ENCODE measurements around the gene S100PBP.

S100PBP gene

GRCh38 chr1:32871364-32872191 is 54.1 kb downstream of the S100PBP start:
- DNase-seq, result no peak

GRCh38 chr1:32872192-32872460 is 54.7 kb downstream of the S100PBP start:
- DNase-seq, result no peak

GRCh38 chr1:32873484-32873883 is 56.0 kb downstream of the S100PBP start:
- no peak for DNase-seq

- DNase-seq, result no peak
Observed at GRCh38 chr1:32874860-32875752, 57.7 kb downstream of the S100PBP start.

- DNase-seq, result peak; percentile 62
Observed at GRCh38 chr1:32876341-32877210, 59.1 kb downstream of the S100PBP start.

- no peak for DNase-seq
Observed at GRCh38 chr1:32877211-32878110, 60.0 kb downstream of the S100PBP start.

- no peak for DNase-seq
Observed at GRCh38 chr1:32878183-32878582, 60.7 kb downstream of the S100PBP start.

GRCh38 chr1:32878637-32879041 is 61.2 kb downstream of the S100PBP start:
- no peak for DNase-seq

- DNase-seq, result no peak
Observed at GRCh38 chr1:32881291-32881690, 63.8 kb downstream of the S100PBP start.

- no peak for DNase-seq
Observed at GRCh38 chr1:32881871-32882850, 64.7 kb downstream of the S100PBP start.

- DNase-seq, result no peak
Observed at GRCh38 chr1:32883338-32884031, 66.0 kb downstream of the S100PBP start.

- DNase-seq, result no peak
Observed at GRCh38 chr1:32884032-32884372, 66.5 kb downstream of the S100PBP start.

GRCh38 chr1:32884726-32885125 is 67.3 kb downstream of the S100PBP start:
- DNase-seq, result no peak

GRCh38 chr1:32885676-32886003 is 68.2 kb downstream of the S100PBP start:
- no peak for DNase-seq

- peak; percentile 75 for DNase-seq
Observed at GRCh38 chr1:32886004-32886827, 68.8 kb downstream of the S100PBP start, which contains the start of gene HPCA. Gene HPCA, plus strand, starts transcription at chr1:32886491. Its CDS starts 2,408 bp downstream, at chr1:32888899.

GRCh38 chr1:32886828-32887414 is 69.5 kb downstream of the S100PBP start:
- DNase-seq, result no peak

- no peak for DNase-seq
Observed at GRCh38 chr1:32887623-32888022, 70.2 kb downstream of the S100PBP start.

GRCh38 chr1:32888134-32888533 is 70.7 kb downstream of the S100PBP start:
- DNase-seq, result no peak

Measured in stimulated activated CD8-positive, alpha-beta memory T cell treated with anti-CD3 and anti-CD28 coated beads, Interleukin-4, amount 100 ng/mL, for 48 hours (primary cell).